H1 (cell line): ENCODE measurements around the gene ZBED4.

Experiments used
- HDAC6 ChIP-seq: IDR thresholded peaks from one replicate; pipeline ENCODE4 v1.7.1; 2012; ENCODE audit warnings: low read depth, mild to moderate bottlenecking, inconsistent platforms, low read length, moderate library complexity
- POLR2A ChIP-seq, 2 experiments: IDR thresholded peaks; 1 replicate in 1 of 2; 2 replicates in 1 of 2; pipeline ENCODE4 v1.6.1; 2011; ENCODE audit warnings: low read depth in 2 of 2, low read length in 2 of 2, mild to moderate bottlenecking in 2 of 2; ENCODE audit errors: control extremely low read depth in 1 of 2
- SP1 ChIP-seq: IDR thresholded peaks from 2 replicates; pipeline ENCODE4 v1.6.1; 2011; ENCODE audit warnings: low read depth, low read length
- TCF12 ChIP-seq: IDR thresholded peaks from 2 replicates; pipeline ENCODE4 v1.6.1; 2011; ENCODE audit warnings: low read depth, mild to moderate bottlenecking, low read length
- TEAD4 ChIP-seq: IDR thresholded peaks from 2 replicates; pipeline ENCODE4 v1.6.1; 2012; ENCODE audit warnings: low read depth, low read length, inconsistent platforms, mixed read lengths
- YY1 ChIP-seq: IDR thresholded peaks from 2 replicates; pipeline ENCODE4 v1.6.1; 2011; ENCODE audit warnings: low read depth, mild to moderate bottlenecking, low read length
- TF ChIP-seq, protein P1 (sequence below), 3 experiments: IDR thresholded peaks; 1 replicate in 2 of 3; 2 replicates in 1 of 3; pipeline versions ENCODE4 v1.5.1 to v1.6.1; 2011; ENCODE audit warnings: low read length in 3 of 3, mild to moderate bottlenecking in 3 of 3, inconsistent platforms in 2 of 3, low read depth in 1 of 3, moderate library complexity in 1 of 3; ENCODE audit not compliant: insufficient read depth in 1 of 3; ENCODE audit errors: control extremely low read depth in 1 of 3
- TF ChIP-seq, protein P2 (sequence below): IDR thresholded peaks from 2 replicates; pipeline ENCODE4 v1.6.1; 2012; ENCODE audit warnings: inconsistent platforms

DNA sequence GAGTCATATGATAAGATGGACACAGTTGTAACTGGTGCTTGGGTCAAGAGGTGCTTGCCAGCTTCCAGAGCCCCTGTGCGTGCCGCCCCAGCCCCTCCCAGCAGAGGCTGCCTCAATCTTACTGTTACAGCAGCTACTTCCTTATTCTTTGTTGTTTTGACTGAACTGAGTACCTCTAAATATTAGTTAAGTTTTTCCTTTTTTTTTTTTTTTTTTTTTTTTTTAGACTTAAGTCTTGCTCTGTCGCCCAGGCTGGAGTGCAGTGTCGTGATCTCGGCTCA, 8.8 kb downstream of the ZBED4 start:
- TF ChIP-seq SP1: no peak
- no peak for TF ChIP-seq HDAC6
- TF ChIP-seq, protein P1, sequence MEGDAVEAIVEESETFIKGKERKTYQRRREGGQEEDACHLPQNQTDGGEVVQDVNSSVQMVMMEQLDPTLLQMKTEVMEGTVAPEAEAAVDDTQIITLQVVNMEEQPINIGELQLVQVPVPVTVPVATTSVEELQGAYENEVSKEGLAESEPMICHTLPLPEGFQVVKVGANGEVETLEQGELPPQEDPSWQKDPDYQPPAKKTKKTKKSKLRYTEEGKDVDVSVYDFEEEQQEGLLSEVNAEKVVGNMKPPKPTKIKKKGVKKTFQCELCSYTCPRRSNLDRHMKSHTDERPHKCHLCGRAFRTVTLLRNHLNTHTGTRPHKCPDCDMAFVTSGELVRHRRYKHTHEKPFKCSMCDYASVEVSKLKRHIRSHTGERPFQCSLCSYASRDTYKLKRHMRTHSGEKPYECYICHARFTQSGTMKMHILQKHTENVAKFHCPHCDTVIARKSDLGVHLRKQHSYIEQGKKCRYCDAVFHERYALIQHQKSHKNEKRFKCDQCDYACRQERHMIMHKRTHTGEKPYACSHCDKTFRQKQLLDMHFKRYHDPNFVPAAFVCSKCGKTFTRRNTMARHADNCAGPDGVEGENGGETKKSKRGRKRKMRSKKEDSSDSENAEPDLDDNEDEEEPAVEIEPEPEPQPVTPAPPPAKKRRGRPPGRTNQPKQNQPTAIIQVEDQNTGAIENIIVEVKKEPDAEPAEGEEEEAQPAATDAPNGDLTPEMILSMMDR (IDR thresholded peaks at IDR 0.05; ENCODE audit: control extremely low read depth in 1 of 3, insufficient read depth in 1 of 3, low read depth in 1 of 3, low read length in 3 of 3): no peak
- TF ChIP-seq TCF12: no peak
- TF ChIP-seq TEAD4: no peak
- TF ChIP-seq, protein P2, sequence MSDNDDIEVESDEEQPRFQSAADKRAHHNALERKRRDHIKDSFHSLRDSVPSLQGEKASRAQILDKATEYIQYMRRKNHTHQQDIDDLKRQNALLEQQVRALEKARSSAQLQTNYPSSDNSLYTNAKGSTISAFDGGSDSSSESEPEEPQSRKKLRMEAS: no peak
- TF ChIP-seq YY1: no peak
- TF ChIP-seq POLR2A (IDR thresholded peaks at IDR 0.05; ENCODE audit: control extremely low read depth in 1 of 2, low read depth in 2 of 2, low read length in 2 of 2): no peak
